HG02852 (cell line): ENCODE data around the gene AGFG1.

Experiments
- ATAC-seq: cut with Tn5 transposase; IDR thresholded peaks from one replicate; pipeline ENCODE4 v1.9.1; 2021; ENCODE audit warnings: mild to moderate bottlenecking, moderate library complexity; ENCODE audit not compliant: unreplicated experiment

AGFG1 gene

GRCh38 chr2:227460833-227461232 is 11.1 kb upstream of the AGFG1 start:
- ATAC-seq = no peak

- peak; percentile 20 for ATAC-seq
These were observed 10.0 kb upstream of the AGFG1 start for GRCh38 chr2:227461811-227462461.

DNA sequence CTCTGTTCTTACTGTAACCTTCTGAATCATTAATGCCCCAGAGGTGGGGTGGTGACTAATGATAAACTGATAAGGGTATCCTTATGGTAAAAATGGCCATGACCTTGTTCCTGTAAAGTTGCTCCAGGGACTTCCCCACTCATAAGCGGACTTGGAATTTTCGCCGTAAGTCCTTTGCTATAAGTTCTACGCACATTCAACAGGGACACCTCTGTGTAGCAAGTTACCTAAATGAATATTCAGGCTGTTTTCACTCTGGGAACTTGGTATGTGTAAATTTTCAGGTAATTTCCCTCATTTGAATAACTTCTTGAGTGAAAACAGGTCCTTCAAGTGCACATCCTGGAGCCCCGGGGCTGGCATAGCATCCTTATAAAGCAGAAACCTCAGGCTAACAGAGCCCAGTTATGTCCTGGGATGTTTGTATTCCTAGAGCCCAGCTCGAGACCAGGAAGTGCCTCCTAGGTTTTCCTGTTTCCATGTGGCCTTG is 9.4 kb upstream of the AGFG1 start:
- peak; percentile 69 for ATAC-seq

GRCh38 chr2:227462972-227463931 is 8.7 kb upstream of the AGFG1 start:
- peak; percentile 44 for ATAC-seq

DNA sequence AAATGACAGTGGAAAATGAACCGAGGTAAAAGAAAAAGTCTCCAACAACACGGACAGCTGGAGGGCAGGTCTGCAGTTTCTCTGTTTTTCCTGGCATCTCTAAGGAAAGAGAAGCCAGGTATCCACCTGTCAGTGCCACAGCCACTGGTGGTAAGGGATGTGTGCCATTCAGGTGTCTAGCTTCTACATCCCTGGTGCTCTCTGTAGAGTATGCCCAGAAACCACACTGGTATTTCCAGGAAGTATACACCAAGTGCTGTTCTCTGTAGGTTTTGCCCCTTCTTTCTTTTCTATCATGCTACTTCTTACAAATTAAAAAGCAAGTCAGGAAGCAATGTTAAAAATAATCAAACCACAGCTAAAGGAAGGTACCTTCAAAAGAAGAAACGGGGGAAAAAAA is 7.6 kb upstream of the AGFG1 start:
- no peak for ATAC-seq

GRCh38 chr2:227464851-227465250 is 7.1 kb upstream of the AGFG1 start:
- no peak for ATAC-seq

GRCh38 chr2:227466887-227467600 is 4.9 kb upstream of the AGFG1 start:
- ATAC-seq = no peak

- ATAC-seq = no peak
These were observed 544 bp upstream of the AGFG1 start for GRCh38 chr2:227471412-227471811.

DNA sequence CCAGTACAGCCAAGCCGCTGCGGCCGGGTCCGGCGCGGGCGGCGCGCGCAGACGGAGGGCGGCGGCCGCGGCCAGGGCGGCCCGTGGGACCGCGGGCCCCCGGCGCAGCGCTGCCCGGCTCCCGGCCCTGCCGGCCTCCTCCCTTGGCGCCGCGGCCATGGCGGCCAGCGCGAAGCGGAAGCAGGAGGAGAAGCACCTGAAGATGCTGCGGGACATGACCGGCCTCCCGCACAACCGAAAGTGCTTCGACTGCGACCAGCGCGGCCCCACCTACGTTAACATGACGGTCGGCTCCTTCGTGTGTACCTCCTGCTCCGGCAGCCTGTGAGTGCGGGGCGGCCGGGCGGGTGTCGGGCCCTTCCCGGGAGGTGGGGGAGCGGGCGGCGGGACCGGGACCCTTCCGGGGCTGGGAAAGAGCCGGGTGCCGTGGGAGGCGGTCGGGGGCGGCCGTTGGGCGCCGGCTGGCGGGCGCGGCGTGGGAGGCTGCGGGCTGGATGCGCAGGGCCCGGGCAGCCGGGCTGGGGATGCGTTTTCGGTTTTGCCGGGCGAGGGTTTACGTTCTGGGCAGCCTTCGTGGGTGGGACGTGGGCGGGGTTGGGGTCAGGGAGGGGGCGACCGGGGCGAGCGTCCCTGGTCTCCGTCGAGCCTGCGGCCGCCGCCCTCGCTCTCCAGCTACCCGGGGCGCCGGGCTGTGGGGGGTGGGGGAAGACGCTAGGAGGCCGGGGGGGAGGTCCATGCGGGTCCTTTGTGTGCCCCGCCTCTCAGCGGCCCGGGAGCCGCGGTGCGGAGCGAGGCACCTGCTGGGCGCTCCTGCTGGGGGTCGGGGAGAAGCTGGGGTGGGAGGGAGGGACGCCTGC is 537 bp downstream of the AGFG1 start:
- ATAC-seq = peak; percentile 71

DNA sequence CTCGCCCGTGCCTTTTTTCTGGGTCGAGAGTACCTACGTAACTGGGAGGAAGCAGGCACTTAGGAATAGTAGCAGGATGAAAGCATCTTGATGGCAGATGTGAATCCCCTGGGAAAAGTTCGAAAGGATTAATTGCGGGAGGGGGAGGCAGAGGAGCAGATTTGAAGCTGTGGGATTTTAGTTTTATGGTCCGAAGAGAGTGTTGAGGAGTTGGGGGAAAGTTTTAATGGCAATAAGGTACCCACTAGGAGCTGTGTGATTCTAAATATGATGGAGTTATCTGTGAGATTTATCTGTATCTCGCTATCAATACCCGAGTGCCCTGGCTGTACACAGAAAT is 1.1 kb downstream of the AGFG1 start:
- ATAC-seq = no peak

- ATAC-seq = no peak
These were observed 1.9 kb downstream of the AGFG1 start for GRCh38 chr2:227473806-227474205.

- ATAC-seq = no peak
These were observed 2.5 kb downstream of the AGFG1 start for GRCh38 chr2:227474410-227474809.

GRCh38 chr2:227477291-227477690 is 5.3 kb downstream of the AGFG1 start:
- no peak for ATAC-seq

- no peak for ATAC-seq
These were observed 8.0 kb downstream of the AGFG1 start for GRCh38 chr2:227479865-227480475.

DNA sequence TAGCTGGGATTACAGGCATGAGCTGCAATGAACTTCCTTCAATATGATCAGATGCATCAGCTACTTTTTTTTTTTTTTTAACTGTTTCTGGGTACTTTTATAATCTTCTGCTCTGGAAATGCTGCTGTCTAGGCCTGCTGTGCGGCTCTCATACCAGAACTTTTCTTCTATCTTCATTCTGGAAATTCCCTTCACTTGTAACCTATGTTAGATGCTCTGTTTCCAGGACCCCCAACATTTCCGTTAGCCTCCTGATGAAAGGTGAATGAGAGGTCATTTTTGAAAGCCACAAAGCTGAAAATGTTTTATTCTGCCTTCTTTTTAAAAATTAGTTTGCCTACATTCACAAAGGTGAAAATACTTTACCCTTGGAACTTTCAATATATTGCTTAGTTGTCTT is 8.6 kb downstream of the AGFG1 start:
- ATAC-seq = peak; percentile 45

DNA sequence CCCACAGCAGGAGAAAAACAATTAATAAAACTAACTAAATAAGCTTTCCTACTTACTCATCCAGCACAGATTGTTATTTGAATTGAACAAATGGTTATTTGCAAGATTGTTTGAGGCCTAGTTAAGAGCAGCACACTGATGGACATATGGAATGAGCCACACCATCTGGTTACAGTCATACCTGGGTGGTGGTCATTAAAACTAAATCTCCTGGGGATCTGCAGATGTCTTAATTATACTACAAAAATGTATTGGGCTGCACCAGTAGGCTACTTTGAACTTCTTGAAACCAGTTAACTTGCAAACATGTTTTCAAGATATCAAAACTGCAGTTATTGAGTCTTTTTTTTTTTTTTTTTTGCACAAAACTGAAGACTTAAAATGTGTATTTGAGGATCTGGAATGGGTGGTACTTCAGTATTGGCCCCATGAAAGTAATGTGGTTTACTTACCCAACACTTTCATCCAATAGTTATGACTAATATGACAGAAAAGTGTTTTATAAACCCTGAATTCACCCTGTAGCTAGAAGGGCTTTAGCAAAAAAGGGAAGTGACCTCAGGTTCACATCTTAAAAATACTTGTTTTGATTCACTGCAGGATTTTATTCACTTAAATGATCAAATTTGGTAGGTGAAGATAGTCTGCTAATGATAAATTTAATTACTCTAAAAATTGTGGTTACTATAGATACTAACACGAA is 10.8 kb downstream of the AGFG1 start:
- ATAC-seq = peak; percentile 79

- no peak for ATAC-seq
These were observed 13.5 kb downstream of the AGFG1 start for GRCh38 chr2:227485429-227485828.

- no peak for ATAC-seq
These were observed 14.7 kb downstream of the AGFG1 start for GRCh38 chr2:227486688-227487087.

DNA sequence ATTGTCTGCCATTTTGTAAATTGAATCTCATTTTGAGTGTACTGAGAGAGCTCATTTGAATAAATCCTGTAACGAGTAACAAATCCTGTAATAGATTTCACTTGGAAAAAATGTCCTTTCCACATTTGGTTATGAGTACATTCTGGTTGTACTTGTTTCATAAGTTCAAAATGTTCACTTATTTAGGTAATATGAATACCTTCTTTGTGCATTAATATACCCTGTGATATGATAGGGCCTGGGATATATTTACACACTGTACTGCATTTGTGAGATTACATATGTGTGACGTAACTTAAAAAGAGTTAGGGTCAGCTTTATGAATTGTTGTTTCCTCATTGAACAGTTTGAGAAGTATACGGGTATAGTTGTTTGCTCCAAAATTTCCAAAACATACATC is 16.1 kb downstream of the AGFG1 start:
- ATAC-seq = no peak

- no peak for ATAC-seq
These were observed 19.4 kb downstream of the AGFG1 start for GRCh38 chr2:227491386-227491785.
